HG03342 (cell line): ENCODE measurements around the gene TMEM74B.
"Not testable (repeated sequence)": the region's sequence is repeated elsewhere in the genome, so short reads cannot be mapped to it uniquely, and the experiment has no call there.

ENCODE experiments used
- ATAC-seq: cut with Tn5 transposase; IDR thresholded peaks from one replicate; pipeline ENCODE4 v1.9.1; 2021; ENCODE audit warnings: mild to moderate bottlenecking, moderate library complexity; ENCODE audit not compliant: unreplicated experiment

The TMEM74B gene

DNA sequence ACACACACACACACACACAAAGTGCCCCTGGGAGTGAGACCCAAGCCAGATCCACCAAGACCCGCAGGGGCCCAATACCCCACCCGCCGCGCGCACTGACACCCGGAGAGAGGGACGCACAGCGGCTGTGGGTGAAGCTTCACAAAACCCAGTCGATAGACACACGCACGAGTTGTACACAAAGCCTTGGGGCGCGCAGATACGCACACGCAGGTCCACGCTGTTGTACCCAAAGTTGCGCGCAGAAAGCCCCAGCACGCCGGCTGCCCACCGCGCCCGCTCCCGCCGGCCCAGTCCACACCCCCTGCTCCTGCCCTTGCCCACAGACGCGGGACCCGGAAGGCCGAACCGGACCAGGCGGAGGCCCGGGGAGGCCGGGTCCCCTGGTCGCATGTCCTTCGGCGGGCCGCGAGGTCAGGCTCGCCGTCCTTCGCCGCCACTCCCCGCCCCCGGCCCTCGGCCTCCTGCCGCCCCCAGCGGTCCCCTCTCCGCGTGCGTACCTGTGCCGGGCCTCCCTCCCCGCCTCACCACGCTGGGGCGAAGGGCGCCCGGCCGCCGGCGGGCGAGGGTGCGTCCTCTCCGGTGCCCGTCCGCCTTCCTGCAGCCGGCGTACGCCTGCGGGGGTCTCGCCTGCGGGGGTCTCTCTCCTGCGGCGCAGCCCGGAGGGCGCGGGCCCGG, at the start of gene TMEM74B:
Gene TMEM74B, minus strand, starts transcription at position 344 of the 678 bp plus-strand sequence. CDS start 1,180 bp downstream, outside the sequence.
- ATAC-seq: no peak

DNA sequence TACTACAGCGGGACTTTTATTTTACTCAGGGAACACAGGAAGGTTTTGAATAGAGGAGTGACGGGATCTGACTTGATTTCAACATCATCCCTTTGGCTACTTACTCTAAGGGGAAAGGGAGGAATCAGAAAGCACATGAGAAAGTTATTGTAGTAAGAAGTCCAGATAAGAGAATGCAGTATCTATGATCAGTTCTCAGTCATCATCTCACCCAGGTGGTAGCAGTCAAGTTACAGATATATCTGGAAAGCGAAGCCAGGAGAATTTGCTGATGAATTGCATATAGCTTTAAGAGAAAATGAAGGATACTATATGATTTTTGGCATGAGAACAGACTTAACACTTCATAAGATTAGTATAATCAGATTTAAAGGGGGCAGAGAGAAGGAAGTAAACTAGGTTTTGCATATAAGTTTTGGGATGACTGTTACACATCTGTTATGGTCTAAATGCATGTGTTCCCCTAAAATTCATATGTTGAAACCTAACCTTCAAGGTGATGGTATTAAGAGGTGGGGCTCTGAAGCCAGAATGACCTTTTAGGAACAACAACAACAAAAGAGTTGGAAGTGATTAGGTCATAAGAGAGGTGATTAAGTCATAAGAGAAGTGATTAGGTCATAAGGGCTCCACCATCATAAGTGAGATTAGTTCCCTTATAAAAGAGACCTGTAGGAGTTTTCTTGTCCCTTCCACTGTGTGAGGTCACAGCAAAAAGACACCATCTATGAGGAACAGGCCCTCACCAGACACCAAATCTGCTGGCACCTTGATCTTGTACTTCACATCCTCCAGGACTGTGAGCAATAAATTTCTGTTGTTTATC, 47.7 kb upstream of the TMEM74B start:
- no peak for ATAC-seq

DNA sequence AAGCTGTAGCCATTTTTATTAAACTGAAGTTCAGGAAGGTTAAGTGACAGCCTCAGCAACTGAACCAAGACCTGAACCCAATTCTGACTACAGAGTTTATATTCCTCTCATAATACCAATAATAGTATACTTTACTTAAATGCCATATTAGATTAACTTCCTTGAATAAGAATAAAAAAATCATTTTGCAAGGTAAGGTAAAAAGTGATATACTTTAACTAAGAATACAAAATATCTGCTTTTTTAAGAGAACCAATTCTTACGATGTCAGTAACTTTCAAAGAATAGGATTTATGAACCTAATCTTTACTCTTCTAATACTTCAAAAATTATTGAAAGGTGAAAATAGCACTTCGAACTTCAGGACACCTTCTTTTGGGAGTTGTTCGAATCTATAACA, 44.8 kb upstream of the TMEM74B start:
- no peak for ATAC-seq

DNA sequence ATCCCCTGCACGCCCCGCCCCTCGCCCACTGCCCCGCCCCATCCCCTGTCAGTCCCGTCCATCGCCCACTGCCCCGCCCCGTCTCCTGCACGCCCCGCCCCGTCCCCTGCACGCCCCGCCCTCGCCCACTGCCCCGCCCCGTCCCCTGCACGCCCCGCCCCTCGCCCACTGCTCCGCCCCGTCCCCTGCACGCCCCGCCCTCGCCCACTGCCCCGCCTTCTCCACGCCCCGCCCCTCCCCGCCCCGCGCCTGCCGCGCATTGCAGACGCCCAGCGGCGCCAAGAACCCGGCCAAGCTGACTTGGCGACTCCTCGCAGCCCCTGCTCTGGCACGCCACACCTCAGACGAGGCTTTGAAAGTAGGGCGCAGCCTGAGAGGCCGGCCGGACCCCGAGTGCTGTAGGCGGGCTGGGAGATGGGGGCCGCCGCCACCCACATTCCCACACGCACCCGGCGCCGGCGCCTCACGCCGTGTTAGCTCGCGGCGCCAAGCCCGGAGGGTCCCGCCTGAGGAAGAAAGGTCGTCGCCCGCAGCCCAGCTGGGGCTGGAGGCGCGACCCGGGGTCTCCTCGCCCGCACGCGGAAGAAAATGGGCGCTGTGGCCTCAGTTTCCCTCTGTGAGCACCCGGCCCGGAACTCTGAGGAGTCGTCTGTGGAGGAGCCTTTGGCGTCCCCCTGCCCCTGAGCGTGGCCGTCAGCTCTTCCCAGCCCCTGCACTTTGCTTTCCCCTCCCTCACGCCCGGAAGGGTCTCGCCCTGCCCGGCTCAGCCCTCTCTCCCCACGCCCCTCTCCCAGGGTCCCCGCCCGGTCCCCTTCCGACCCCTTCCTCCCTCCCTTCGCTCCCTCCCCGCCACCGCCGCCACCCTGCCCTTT, 41.2 kb upstream of the TMEM74B start, which contains the start of gene RAD21L1:
Gene RAD21L1, plus strand, starts transcription at position 262 of the 872 bp plus-strand sequence. CDS start 2,410 bp downstream, outside the sequence.
- ATAC-seq: no peak

DNA sequence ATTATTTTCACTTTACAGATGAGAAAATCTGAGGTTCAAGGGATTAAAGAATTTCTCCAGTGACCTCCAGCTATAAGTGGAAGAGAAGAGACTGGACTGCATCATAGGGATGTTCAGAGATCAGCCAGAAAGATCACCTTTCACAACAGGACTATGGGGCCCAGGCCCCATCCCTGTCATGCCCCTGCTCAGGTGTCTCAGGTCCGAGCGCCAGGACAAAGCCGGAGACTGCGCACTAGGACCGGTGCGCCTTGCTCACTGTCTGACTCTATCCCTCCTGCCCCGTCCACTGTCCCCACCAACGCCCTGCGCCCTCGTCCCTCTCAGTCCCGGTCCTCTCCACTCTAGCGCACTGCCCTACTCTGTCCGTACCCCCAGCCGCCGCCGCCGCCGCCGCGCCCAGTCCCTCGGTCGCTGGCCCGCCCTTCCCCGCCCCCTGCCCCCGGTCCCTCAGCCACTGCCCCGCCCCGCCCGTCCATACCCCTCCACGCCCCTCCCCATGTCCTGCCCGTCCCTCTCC, 40.5 kb upstream of the TMEM74B start:
- no peak for ATAC-seq

DNA sequence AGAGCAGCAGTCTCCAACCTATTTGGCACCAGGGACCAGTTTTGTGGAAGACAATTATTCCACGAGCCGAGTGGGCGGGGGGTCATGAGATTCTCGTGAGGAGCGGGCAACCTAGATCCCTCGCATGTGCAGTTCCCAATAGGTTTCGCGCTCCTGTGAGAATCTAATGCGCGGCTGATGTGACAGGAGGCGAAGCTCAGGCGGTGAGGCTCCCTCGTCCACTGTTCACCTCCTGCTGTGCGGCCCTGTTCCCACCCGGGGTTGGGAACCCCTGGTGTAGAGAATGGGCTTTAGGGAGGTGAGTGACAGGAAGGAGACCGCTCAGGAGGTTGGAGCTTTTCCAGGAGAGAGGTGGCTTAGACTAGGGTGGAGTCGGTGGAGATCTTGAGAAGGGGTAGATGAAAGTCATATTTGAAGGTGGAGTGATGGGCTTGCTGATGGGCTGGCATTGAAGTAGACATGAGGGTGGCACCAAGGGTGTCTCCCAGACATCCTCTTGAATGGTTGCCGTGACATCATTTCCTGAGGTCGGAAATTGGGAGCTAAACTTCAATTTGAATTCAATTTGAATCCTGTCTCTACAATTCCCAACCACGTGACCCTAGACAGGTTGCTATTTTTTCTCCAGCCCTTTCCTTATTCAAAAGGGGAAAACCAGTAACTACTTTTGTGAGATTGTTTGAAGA, 39.6 kb upstream of the TMEM74B start:
- ATAC-seq: no peak

DNA sequence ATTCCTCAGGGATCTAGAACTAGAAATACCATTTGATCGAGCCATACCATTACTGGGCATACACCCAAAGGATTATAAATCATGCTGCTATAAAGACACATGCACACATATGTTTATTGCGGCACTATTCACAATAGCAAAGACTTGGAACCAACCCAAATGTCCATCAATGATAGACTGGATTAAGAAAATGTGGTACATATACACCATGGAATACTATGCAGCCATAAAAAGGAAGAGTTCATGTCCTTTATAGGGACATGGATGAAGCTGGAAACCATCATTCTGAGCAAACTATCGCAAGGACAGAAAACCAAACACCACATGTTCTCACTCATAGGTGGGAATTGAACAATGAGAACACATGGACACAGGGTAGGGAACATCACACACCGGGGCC, 38.0 kb upstream of the TMEM74B start:
- not testable (repeated sequence) for ATAC-seq

DNA sequence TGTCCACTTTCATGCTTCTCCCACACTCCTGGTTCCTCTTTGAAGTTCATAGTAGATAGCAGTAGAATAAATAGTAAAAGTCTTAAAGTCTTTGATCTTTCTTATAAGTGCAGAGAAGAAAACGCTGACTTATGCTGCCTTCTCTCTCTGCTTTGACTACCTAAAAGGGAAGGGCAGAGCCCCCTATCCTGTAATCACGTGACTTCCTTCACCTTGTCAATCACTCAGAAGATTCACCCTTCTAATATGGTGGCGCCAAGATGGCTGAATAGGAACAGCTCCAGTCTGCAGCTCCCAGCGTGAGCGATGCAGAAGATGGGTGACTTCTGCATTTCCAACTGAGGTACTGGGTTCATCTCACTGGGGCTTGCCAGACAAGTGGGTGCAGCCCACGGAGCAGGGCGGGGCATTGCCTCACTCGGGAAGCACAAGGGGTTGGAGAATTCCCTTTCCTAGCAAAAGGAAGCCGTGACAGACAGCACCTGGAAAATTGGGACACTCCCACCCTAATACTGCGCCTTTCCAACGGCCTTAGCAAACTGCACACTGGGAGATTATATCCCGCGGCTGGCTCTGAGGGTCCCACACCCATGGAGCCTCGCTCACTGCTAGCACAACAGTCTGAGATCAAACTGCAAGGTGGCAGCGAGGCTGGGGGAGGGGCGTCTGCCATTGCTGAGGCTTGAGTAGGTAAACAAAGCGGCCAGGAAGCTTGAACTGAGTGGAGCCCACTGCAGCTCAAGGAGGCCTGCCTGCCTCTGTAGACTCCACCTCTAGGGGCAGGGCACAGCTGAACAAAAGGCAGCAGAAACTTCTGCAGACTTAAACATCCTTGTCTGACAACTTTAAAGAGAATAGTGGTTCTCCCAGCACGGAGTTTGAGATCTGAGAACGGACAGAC, 32.0 kb upstream of the TMEM74B start:
- ATAC-seq: not testable (repeated sequence)

DNA sequence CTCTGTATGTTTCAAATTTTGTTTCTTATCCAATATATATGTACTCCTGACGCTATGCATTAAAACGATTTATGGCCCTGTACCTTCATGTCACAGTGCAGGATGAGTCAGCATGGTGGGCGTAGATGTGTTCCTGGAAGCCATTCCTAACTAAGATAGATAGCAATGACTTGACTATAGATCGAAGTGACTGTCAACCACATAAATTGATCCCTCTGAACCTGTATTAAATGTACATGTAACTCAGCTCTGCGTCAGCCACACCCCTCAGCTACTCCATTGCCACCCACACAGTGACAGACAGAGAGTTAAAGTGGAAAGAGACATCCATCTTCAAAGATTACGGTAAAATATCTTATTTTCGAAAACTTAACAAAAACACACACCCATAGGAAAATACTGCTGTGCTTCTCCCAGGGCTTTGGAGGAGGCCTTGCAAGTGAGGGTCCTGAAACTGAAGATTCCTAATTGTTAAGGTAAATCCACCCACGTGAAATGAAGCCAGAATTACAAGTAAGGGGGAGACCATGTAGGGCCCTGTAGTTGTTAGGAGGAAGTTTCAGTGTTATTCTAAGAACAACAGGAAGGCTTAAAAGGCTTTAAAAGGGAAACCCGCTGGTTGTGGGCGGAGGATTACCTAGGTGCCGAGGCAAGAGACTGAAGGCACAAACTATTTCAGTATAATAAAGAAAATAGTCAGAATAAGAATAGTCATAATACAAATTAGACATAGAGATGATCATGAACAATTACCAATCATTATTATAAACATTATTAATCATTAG, 30.8 kb upstream of the TMEM74B start:
- ATAC-seq: no peak

DNA sequence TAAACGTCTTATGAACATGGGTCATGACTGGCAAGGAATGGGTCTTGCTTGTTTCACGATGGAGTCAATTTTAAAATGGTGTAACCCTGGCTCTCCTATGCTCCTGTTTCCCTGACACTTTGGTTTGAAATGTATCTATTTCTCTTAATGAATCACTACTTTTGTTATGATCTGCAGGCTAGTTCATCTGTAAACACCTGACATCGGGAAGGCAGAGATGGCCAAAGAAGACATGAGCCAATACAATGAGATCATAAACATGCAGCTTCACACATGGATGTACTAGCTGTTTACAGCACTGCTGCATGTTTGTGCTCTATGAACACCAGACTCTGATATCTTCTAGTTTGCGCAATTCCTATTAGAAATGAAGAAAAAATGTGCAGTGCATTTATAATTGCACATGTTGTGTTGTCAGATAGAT, 30.1 kb upstream of the TMEM74B start:
- no peak for ATAC-seq

DNA sequence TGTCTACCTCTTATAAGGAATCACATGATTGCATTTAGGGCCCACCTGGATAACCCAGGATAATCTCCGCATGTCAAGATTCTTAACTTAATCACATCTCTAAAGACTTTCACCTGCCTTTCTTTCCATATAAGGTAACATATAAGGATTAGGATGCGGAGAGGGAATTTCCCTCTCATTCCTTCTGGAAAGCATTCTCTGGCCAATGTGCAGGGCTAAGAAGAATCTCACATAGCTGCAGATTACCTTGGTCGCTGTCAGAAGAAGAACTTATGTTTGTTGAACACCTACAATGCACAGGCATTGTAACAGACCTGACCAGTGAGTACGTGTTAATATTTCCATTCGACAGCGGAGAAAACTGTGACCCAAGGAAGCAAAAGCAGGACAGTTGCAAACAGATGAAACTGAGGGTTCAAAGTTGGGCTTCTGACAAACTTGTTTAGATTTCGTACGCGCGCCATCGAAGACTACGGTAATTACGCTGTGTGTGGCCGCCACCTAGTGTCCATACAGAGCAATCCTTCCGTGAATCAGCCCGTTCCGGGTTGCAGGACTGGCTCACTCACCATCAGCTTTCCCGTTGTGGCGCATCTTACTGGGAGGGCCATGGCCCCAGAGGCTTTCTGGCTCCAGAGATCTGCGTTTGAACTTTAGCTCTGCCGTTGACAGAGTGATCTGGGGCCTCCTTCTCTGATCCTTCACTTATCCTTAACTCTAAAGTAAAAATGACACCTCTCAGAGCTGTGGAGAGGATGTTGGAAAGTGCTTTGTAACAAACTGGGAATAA, 28.0 kb upstream of the TMEM74B start:
- no peak for ATAC-seq

DNA sequence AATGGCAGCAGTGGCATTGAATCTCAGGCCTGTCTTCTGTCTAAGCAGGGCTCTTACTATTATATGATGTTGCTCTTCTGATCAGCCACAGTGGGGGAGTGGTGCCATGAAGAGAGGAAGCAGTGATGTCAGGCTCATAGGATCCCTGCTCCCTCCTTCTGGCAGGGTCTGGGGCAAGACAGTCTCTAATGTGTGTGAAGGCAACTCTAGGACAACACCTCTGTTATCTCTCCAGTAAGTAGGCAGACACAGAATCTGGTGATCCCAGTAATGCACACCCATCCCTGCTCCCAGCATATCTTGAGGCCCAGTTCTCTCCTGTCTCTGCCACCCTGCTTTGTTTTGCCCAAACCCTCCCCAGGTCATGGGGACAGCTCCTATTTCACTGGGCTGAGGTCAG, 27.2 kb upstream of the TMEM74B start:
- no peak for ATAC-seq

DNA sequence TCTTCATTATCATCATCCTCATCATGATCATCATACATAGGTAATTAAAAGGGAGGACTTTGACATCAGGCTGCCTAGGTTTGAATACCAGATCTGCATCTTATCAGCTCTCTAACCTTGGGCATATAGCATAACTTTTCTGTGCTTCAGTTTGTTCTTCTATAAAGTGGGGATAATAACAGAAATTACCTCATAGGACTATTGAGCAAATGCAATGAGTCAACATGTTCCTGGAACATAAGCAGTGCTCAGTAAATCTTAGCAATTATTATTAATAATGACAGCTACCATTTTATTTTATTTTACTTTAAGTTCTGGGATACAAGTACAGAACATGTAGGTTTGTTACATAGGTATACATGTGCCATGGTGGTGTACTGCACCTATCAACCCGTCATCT, 25.7 kb upstream of the TMEM74B start:
- ATAC-seq: no peak

DNA sequence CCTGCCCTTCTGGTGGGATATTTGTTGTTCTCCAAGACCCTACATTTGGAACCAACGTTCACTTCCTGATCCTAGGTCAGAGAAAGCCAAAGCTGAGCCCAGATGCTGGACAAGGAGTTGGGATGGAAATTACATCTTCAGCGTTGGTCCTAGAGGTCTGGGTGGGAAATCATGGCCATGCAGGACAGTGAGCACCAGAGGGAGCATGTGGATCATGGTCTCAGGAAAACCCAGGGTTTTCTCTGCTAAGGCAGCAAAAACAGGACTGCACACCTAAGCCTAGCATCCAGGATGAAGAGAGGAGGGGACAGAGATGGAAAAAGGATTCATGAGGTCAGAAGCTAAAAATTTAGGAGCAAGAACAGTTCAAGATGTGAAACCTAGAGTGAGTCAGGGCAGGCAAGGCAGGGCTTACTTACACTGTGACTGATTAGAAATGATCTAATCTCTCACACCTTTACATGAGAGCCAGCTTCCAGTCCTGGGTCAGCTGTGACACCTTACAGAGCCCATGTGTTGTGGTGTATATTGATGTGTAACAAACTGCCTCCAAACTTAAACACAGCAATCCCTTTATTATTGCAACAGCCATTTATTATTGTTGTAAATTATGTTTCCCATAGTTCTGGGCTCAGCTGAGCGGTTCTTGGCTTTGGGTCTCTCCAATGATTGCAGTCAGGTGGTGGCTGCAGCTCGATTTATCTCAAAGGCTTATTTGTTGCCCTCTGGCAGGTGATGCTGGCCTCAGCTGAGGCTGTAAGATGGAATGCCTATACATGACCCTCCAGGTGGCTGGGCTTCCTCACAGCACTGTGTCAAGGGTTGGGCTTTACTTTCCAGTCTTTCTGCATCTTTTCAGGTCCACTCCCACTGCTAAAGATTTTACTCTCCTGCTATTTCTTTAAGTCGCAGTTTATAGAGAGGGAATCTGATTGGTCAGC, 24.9 kb upstream of the TMEM74B start:
- no peak for ATAC-seq

DNA sequence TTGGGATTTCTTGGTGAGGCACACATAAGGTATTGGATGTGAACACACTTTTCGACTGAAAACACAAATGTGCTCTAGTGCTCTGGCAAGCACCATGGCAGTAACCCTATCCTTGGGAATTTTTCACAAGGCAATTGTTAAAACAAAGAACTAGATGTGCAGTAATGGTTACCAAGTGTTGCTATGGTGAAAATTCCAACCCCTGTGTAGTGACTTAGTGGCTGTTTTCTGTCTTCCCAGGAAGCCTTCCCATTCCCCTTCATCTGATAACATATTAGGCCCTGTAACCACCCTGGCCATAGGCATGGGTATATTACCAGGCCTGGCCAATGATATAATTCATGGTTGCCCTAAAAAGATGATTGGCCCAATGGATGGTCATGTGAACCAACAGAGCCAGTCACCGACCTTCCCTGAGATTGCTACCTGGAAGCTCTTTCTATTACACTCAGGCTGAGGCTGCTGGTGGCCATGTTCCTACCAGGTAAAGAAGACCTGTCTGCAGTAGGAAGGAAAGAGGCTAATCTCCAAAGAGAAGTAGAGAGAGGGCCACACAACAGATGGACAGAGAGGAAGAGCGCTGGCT, 22.6 kb upstream of the TMEM74B start:
- no peak for ATAC-seq
